ENCODE data around the gene GSPT2. TPM values are rescaled to one million over a fixed set of nuclear protein-coding genes. Genes with fewer than 3 reads are reported as not detected.

The GSPT2 gene
- total RNA-seq, 1 experiment from 2014 or later = 38.1 TPM

- Mint-ChIP-seq H3K27me3 (ENCODE audit: unreplicated experiment) (no peaks in the 10 kb centered on the region), H3K4me1 (ENCODE audit: low read depth, unreplicated experiment) (no peaks in the 10 kb centered on the region), H3K27ac (ENCODE audit: unreplicated experiment) (no peak overlapping the region), H3K4me3 (ENCODE audit: low read depth, unreplicated experiment) (no peak overlapping the region), H3K36me3 (ENCODE audit: insufficient read depth, unreplicated experiment) (no peaks in the 10 kb centered on the region), H3K9me3 (ENCODE audit: low read depth, unreplicated experiment) (no peaks in the 10 kb centered on the region)
- CTCF ChIA-PET = no interaction called here
- intact Hi-C loops (cut with micrococcal nuclease; ENCODE audit: unreplicated experiment) = no loop called here
- TF ChIP-seq CTCF (IDR thresholded peaks at IDR 0.05; ENCODE audit: unreplicated experiment) = no peak
- no TSS peak for BruUV-seq (replicated peaks)
- DNase-seq = no peak
Measured at GRCh38 chrX:51759055-51759839, 16.0 kb downstream of the GSPT2 start.

GRCh38 chrX:51760657-51761056 lies 17.4 kb downstream of the GSPT2 start:
- Mint-ChIP-seq H3K27me3 (ENCODE audit: unreplicated experiment) (no peaks in the 10 kb centered on the region), H3K36me3 (ENCODE audit: insufficient read depth, unreplicated experiment) (no peaks in the 10 kb centered on the region), H3K4me1 (ENCODE audit: low read depth, unreplicated experiment) (no peaks in the 10 kb centered on the region), H3K9me3 (ENCODE audit: low read depth, unreplicated experiment) (no peaks in the 10 kb centered on the region), H3K4me3 (ENCODE audit: low read depth, unreplicated experiment) (no peak overlapping the region), H3K27ac (ENCODE audit: unreplicated experiment) (no peak overlapping the region)
- TF ChIP-seq CTCF (IDR thresholded peaks at IDR 0.05; ENCODE audit: unreplicated experiment) = no peak
- no TSS peak for BruUV-seq (replicated peaks)
- intact Hi-C loops (cut with micrococcal nuclease; ENCODE audit: unreplicated experiment) = no loop called here
- DNase-seq = no peak
- CTCF ChIA-PET = no interaction called here

GRCh38 chrX:51766546-51766945 lies 23.3 kb downstream of the GSPT2 start:
- Mint-ChIP-seq H3K4me1 (ENCODE audit: low read depth, unreplicated experiment) (peaks cover 19% of the 10 kb centered on the region), H3K27me3 (ENCODE audit: unreplicated experiment) (no peaks in the 10 kb centered on the region), H3K4me3 (ENCODE audit: low read depth, unreplicated experiment) (no peak overlapping the region), H3K36me3 (ENCODE audit: insufficient read depth, unreplicated experiment) (no peaks in the 10 kb centered on the region), H3K27ac (ENCODE audit: unreplicated experiment) (no peak overlapping the region), H3K9me3 (ENCODE audit: low read depth, unreplicated experiment) (no peaks in the 10 kb centered on the region)
- DNase-seq = no peak
- CTCF ChIA-PET = interaction anchor here (0.7 kb wide), 1 partner anchor 1888 kb away, joined by 3 read pairs; no protein-coding TSS in a partner anchor
- intact Hi-C loops (cut with micrococcal nuclease; ENCODE audit: unreplicated experiment) = no loop called here
- no TSS peak for BruUV-seq (replicated peaks)
- TF ChIP-seq CTCF (IDR thresholded peaks at IDR 0.05; ENCODE audit: unreplicated experiment) = no peak

- intact Hi-C loops (cut with micrococcal nuclease; ENCODE audit: unreplicated experiment) = no loop called here
- BruUV-seq (replicated peaks) = no TSS peak
Measured at GRCh38 chrX:51776851-51777250, 33.6 kb downstream of the GSPT2 start.

More at GRCh38 chrX:51776851-51777250, 33.6 kb downstream of the GSPT2 start:
- TF ChIP-seq CTCF (IDR thresholded peaks at IDR 0.05; ENCODE audit: unreplicated experiment) = no peak
- Mint-ChIP-seq H3K27ac (ENCODE audit: unreplicated experiment) (no peak overlapping the region), H3K36me3 (ENCODE audit: insufficient read depth, unreplicated experiment) (no peaks in the 10 kb centered on the region), H3K27me3 (ENCODE audit: unreplicated experiment) (no peaks in the 10 kb centered on the region), H3K9me3 (ENCODE audit: low read depth, unreplicated experiment) (no peaks in the 10 kb centered on the region), H3K4me3 (ENCODE audit: low read depth, unreplicated experiment) (no peak overlapping the region), H3K4me1 (ENCODE audit: low read depth, unreplicated experiment) (no peaks in the 10 kb centered on the region)
- DNase-seq = no peak
- CTCF ChIA-PET = no interaction called here

All from Calu3 (cell line).